ENCODE results near the gene RSRP1. TPM values are rescaled to one million over a fixed set of nuclear protein-coding genes. Genes with fewer than 3 reads are reported as not detected.

RSRP1 gene, protein sequence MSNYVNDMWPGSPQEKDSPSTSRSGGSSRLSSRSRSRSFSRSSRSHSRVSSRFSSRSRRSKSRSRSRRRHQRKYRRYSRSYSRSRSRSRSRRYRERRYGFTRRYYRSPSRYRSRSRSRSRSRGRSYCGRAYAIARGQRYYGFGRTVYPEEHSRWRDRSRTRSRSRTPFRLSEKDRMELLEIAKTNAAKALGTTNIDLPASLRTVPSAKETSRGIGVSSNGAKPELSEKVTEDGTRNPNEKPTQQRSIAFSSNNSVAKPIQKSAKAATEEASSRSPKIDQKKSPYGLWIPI
- total RNA-seq: 196 and 200 TPM in 2 replicates

GRCh38 chr1:25247024-25247828 lies at the start of gene RSRP1:
TSS of gene RSRP1 (minus strand) at chr1:25247454. CDS start at chr1:25246963, 491 bp downstream.

DNA sequence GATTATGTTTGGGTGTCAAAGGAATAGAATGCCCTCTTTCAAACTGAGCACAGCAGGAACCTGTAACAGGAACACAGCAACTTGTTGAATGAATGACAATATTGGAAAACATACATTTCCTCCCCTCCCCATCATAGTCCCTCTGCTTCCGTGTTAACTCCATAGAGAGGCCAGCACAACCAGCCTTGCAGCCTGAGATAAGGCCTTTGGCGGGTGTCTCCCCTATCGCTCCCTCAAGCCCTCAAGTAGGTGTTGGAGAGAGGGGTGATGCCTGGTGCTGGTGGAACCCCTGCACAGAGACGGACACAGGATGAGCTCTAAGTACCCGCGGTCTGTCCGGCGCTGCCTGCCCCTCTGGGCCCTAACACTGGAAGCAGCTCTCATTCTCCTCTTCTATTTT lies 25.0 kb upstream of the RSRP1 start, which contains the start of gene RHD:
RHD (plus strand) TSS at position 272 of the 400 bp plus-strand sequence; CDS start at position 311, 39 bp downstream.

DNA sequence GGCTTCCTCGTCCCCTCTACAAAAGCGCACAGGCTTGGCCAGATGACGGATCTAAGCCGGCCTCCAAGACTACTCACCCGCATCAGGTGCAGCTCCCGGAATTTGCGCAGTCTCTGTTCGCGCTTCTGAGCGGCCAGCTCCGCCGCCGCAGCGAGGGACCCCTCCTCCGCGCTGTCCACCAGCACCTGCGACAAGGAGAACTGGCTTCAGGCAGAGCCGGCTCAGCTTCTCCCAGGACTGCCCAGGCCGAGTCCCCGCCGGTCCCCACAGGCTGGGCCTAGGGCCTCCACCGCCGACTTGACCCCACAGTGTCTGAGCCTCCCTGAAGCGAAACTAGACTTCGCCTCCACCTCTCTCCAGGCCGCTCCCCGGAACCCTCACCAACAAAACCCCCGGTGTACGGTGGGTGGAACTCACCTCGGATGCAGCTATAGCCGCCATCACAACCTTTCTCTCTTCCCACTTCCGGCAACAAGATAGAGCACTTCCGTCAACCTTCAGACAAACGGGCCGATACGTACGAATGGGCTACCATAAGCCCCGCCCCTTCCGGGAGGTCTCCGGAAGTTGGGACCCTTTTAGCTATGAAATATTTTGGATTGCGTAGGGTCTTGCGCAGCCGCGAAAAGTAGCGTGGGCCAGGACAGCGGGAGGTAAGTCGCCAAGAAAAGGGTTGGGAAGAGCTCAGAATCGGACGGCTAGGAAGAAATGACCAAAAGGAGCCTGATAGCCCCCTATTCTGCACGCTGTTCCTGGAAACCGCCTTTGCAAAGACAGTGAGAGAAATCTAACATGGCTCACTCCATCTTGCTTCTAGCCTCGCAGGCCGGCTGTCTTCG lies 15.0 kb downstream of the RSRP1 start, which contains the start of gene SYF2:
SYF2 (minus strand) TSS at position 476 of the 839 bp plus-strand sequence; CDS start at position 441, 35 bp downstream.

Other genes with a start within 250 kb of the RSRP1 start
- 35.0 and 45.5 TPM in 2 replicates for gene SYF2, start 15.0 kb downstream of the RSRP1 start, total RNA-seq
- 0.09 and 0.33 TPM in 2 replicates for gene RHD, start 25.1 kb upstream of the RSRP1 start, total RNA-seq
- 261 and 612 TPM in 2 replicates for gene TMEM50A, start 90.9 kb upstream of the RSRP1 start, total RNA-seq
- gene RHCE, start 173.4 kb upstream of the RSRP1 start, total RNA-seq: 0.69 and 1.8 TPM in 2 replicates
- gene MACO1, start 183.4 kb upstream of the RSRP1 start, total RNA-seq: 27.1 and 35.2 TPM in 2 replicates

All from dermis lymphatic vessel endothelial cell (primary cell).